CD14-positive monocyte (primary cell): ENCODE data around the gene AMZ1. TPM values are rescaled to one million over a fixed set of nuclear protein-coding genes. Genes with fewer than 3 reads are reported as not detected.
A peak's percentile ranks its signal among the peaks of the same experiment; 100 is the strongest.

Source experiments
- DNase-seq, 3 donors: peaks; one replicate each; pipeline ENCODE4 v3.0.0-alpha.2; 2011 to 2022
- H2AFZ ChIP-seq: 2 replicates; pipeline ENCODE4 v1.6.0; 2012; ENCODE audit warnings: mild to moderate bottlenecking, low read depth, low read length, inconsistent platforms; ENCODE audit not compliant: insufficient read depth, poor library complexity, severe bottlenecking
- H3K27ac ChIP-seq, 2 donors: 1 replicate in 1 of 2; 2 replicates in 1 of 2; pipeline ENCODE4 v1.5.1; 2012 to 2013; ENCODE audit warnings: low read length in 2 of 2, control low read depth in 1 of 2, inconsistent platforms in 1 of 2, low read depth in 1 of 2, mild to moderate bottlenecking in 1 of 2
- H3K27me3 ChIP-seq, 2 donors: one replicate each; pipeline versions ENCODE4 v1.6.0 to v1.6.1; 2011 to 2013; ENCODE audit warnings: low read length in 2 of 2; ENCODE audit not compliant: control insufficient read depth in 2 of 2, insufficient read depth in 2 of 2
- H3K36me3 ChIP-seq, 2 donors: replicated peaks in 1 of 2; 1 replicate in 1 of 2; 2 replicates in 1 of 2; pipeline versions ENCODE4 v1.5.1 to v1.6.1; 2012 to 2013; ENCODE audit warnings: low read length in 2 of 2, control low read depth in 1 of 2, inconsistent platforms in 1 of 2, mild to moderate bottlenecking in 1 of 2; ENCODE audit not compliant: insufficient read depth in 2 of 2, control insufficient read depth in 1 of 2
- H3K4me1 ChIP-seq, 2 donors: 1 replicate in 1 of 2; 2 replicates in 1 of 2; pipeline versions ENCODE4 v1.5.1 to v1.6.1; 2012 to 2013; ENCODE audit warnings: low read length in 2 of 2, control low read depth in 1 of 2, inconsistent platforms in 1 of 2, mild to moderate bottlenecking in 1 of 2, moderate library complexity in 1 of 2; ENCODE audit not compliant: insufficient read depth in 2 of 2, control insufficient read depth in 1 of 2
- H3K4me2 ChIP-seq: replicated peaks from 2 replicates; pipeline ENCODE3; 2012; ENCODE audit warnings: low read length, moderate library complexity, mild to moderate bottlenecking; ENCODE audit not compliant: poor library complexity, severe bottlenecking; ENCODE audit errors: extremely low read depth
- H3K4me3 ChIP-seq, 3 experiments: fragments of 200-600 bp in 1 of 3; sonication (generic) in 1 of 3; replicated peaks in 1 of 3; 1 replicate in 2 of 3; 2 replicates in 1 of 3; pipeline ENCODE4 v1.5.1; 2011 to 2013; ENCODE audit warnings: low read length in 3 of 3, mild to moderate bottlenecking in 3 of 3, control low read depth in 2 of 3, low read depth in 2 of 3, inconsistent platforms in 1 of 3, moderate library complexity in 1 of 3
- H3K79me2 ChIP-seq: 2 replicates; pipeline ENCODE4 v1.6.0; 2012; ENCODE audit warnings: mild to moderate bottlenecking, control low read depth, inconsistent platforms, low read length, moderate library complexity; ENCODE audit not compliant: insufficient read depth
- H3K9ac ChIP-seq: 2 replicates; pipeline ENCODE4 v1.6.0; 2017; ENCODE audit warnings: low read length, mild to moderate bottlenecking; ENCODE audit not compliant: insufficient read depth, poor library complexity, severe bottlenecking
- H3K9me3 ChIP-seq, 2 donors: replicated peaks in 1 of 2; 1 replicate in 1 of 2; 2 replicates in 1 of 2; pipeline versions ENCODE4 v1.5.1 to v1.6.1; 2012 to 2013; ENCODE audit warnings: low read length in 2 of 2, control low read depth in 1 of 2; ENCODE audit not compliant: control insufficient read depth in 1 of 2, insufficient read depth in 1 of 2
- H4K20me1 ChIP-seq: 2 replicates; pipeline ENCODE4 v1.6.0; 2012; ENCODE audit warnings: mild to moderate bottlenecking, low read length, control low read depth, moderate library complexity; ENCODE audit not compliant: insufficient read depth
- H3K27ac Mint-ChIP-seq, 7 donors: one replicate each; pipeline ENCODE4 v1.8.0; 2020; ENCODE audit warnings: mild to moderate bottlenecking in 7 of 7, mixed read lengths in 7 of 7, moderate library complexity in 6 of 7, inconsistent platforms in 2 of 7
- H3K27me3 Mint-ChIP-seq, 3 donors: one replicate each; pipeline ENCODE4 v1.8.0; 2021 to 2022; ENCODE audit warnings: low read depth in 3 of 3, mild to moderate bottlenecking in 3 of 3, mixed read lengths in 3 of 3, moderate library complexity in 3 of 3, inconsistent platforms in 1 of 3
- H3K36me3 Mint-ChIP-seq, 2 donors: one replicate each; pipeline ENCODE4 v1.8.0; 2020; ENCODE audit warnings: mixed read lengths in 2 of 2, inconsistent platforms in 1 of 2, mild to moderate bottlenecking in 1 of 2
- H3K4me1 Mint-ChIP-seq: one replicate; pipeline ENCODE4 v1.8.0; 2020; ENCODE audit warnings: mild to moderate bottlenecking, mixed read lengths
- H3K4me3 Mint-ChIP-seq, 2 donors: one replicate each; pipeline ENCODE4 v1.8.0; 2020; ENCODE audit warnings: mild to moderate bottlenecking in 2 of 2, mixed read lengths in 2 of 2, moderate library complexity in 1 of 2
- H3K9me3 Mint-ChIP-seq, 7 donors: one replicate each; pipeline ENCODE4 v1.8.0; 2020 to 2022; ENCODE audit warnings: mixed read lengths in 7 of 7, mild to moderate bottlenecking in 6 of 7, moderate library complexity in 6 of 7, inconsistent platforms in 2 of 7
- WGBS: methylation state at CpG from one replicate; pipeline ENCODE4 v1.1.5; 2013; ENCODE audit warnings: missing lambda C conversion rate; ENCODE audit not compliant: insufficient coverage; 5-methylcytosine and 5-hydroxymethylcytosine counted together
- intact Hi-C, 2 donors: fragments of 100-400 bp; cut with micrococcal nuclease; formaldehyde crosslinking; loops; one replicate each; pipeline versions ENCODE4 v1.15.0 to v1.15.1; 2023
- polyA plus RNA-seq, 3 donors: library from polyadenylated mRNA; depleted of rRNA in 1 of 3; unstranded in 2 of 3; stranded (reverse) in 1 of 3; fragments of 300-500 nt in 2 of 3; fragments of >200 nt in 1 of 3; fragmentation: Illumina TruSeq in 2 of 3; gene quantifications; 1 replicate in 2 of 3; 2 replicates in 1 of 3; pipeline ENCODE4 v1.2.3, GENCODE V29; 2012 to 2021
- TF ChIP-seq, protein P1 (sequence below): fragments of 200-600 bp; IDR thresholded peaks from one replicate; pipeline ENCODE4 v1.8.0; 2022; ENCODE audit warnings: antibody characterized with exemption, mild to moderate bottlenecking

The AMZ1 gene
- polyA plus RNA-seq, 3 donors = 0.09 to 0.25 (median 0.14) TPM

DNA sequence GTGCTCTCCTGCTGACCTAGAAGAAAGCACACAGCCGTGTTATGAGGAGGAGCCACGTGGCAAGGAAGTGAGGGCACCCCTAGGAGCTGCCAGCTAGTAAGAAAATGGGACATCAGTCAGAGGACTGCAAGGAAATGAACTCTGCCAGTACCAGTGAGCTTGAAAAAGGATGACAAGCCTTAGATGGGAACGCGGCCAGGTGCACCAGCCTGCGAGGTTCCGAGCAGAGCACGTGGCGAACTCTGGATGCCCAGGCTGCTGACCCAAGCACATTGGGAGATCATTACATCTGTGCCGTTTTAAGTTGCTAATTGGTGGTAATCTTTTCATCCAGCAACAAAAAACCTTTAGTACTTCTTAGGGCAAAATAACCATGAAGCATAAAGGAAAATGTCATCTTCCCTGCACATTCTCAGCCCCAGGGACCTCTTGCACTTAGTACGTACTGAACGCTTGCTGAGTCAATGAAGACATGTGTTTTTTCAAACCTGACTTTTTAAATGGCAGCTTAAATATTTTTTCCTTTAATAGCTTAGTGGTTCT is 69.4 kb downstream of the AMZ1 start:
- H3K4me3 Mint-ChIP-seq = peak overlapping the region; percentile 48 to 82
- H3K9ac ChIP-seq = peak overlapping the region; percentile 81
- H3K27me3 ChIP-seq = no peaks in the 10 kb centered on the region
- peaks cover 59% of the 10 kb centered on the region for H3K4me1 Mint-ChIP-seq
- no peaks in the 10 kb centered on the region for H3K79me2 ChIP-seq
- peak overlapping the region in 1 of 3 experiments; percentile 23 for H3K4me3 ChIP-seq
- no peak overlapping the region for H2AFZ ChIP-seq
- peak overlapping the region; percentile 97 to 99 (median 99) for H3K27ac Mint-ChIP-seq
- TF ChIP-seq, protein P1, sequence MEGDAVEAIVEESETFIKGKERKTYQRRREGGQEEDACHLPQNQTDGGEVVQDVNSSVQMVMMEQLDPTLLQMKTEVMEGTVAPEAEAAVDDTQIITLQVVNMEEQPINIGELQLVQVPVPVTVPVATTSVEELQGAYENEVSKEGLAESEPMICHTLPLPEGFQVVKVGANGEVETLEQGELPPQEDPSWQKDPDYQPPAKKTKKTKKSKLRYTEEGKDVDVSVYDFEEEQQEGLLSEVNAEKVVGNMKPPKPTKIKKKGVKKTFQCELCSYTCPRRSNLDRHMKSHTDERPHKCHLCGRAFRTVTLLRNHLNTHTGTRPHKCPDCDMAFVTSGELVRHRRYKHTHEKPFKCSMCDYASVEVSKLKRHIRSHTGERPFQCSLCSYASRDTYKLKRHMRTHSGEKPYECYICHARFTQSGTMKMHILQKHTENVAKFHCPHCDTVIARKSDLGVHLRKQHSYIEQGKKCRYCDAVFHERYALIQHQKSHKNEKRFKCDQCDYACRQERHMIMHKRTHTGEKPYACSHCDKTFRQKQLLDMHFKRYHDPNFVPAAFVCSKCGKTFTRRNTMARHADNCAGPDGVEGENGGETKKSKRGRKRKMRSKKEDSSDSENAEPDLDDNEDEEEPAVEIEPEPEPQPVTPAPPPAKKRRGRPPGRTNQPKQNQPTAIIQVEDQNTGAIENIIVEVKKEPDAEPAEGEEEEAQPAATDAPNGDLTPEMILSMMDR = no peak
- no peaks in the 10 kb centered on the region for H4K20me1 ChIP-seq
- no peaks in the 10 kb centered on the region for H3K27me3 Mint-ChIP-seq
- intact Hi-C loops = loop anchor here in 1 of 2 donors (1.0 to 5.0 kb wide), 3 partner anchors 15 to 40 kb away; no protein-coding TSS in a partner anchor
- 29% methylated on average over 9 of the region's 11 CpGs for WGBS
- peaks cover 44 to 64% of the 10 kb centered on the region in 2 donors for H3K36me3 Mint-ChIP-seq
- peak overlapping the region; percentile 99 to 100 for H3K27ac ChIP-seq
- H3K9me3 Mint-ChIP-seq = peaks cover 2 to 13% (median 3%) of the 10 kb centered on the region in 7 donors
- peaks cover 46 to 49% of the 10 kb centered on the region in 2 donors for H3K4me1 ChIP-seq
- no peaks in the 10 kb centered on the region for H3K9me3 ChIP-seq
- no peaks in the 10 kb centered on the region for H3K36me3 ChIP-seq
- peak overlapping the region; percentile 38 for H3K4me2 ChIP-seq
- peak; percentile 38 to 46 (median 44) for DNase-seq

DNA sequence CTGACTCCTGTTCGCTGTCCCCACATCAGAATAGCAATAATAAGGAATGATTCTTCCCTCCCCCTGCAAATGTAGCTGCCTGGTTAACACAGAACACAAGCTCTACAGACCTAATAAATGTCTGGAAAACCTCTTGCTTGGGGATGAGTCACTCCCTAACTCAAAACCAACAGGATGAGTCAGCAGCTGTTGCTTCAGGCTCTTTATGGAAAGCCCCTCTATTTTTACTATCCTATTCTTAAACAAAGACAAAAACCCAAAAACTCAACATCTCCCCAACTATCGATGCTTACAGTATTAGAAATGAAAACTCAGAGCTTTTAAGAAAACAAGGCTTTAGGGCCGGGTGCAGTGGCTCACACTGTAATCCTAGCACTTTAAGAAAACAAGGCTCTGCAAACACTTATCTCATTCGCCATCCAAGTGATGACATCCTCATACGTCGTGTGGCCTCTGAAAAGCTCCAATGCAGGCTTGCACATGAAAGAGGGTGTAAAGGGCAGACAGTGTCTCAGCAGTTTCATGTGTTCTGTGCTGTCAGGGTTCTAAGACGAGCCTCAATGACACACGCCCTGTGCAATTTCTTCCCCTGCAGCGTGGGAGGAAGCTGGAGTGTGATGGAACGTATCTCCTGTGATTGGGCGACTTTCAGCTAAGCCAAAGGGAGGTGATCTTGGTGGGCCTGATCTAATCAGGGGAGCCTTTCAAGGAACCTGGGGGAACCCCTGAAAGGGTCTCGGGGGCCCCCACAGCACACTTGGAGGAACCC is 70.1 kb downstream of the AMZ1 start:
- 12% methylated on average over 9 of the region's 12 CpGs for WGBS
- H2AFZ ChIP-seq = no peak overlapping the region
- intact Hi-C loops = loop anchor here in 1 of 2 donors (1.0 to 5.0 kb wide), 3 partner anchors 15 to 41 kb away; no protein-coding TSS in a partner anchor
- H3K27ac ChIP-seq = peak overlapping the region; percentile 99 to 100
- peak overlapping the region; percentile 38 for H3K4me2 ChIP-seq
- no peaks in the 10 kb centered on the region for H3K9me3 ChIP-seq
- H3K4me3 ChIP-seq = peak overlapping the region in 1 of 3 experiments; percentile 23
- DNase-seq = peak; percentile 95 to 98 (median 96)
- no peaks in the 10 kb centered on the region for H3K36me3 ChIP-seq
- TF ChIP-seq, protein P1 = no peak
- peaks cover 49 to 53% of the 10 kb centered on the region in 2 donors for H3K4me1 ChIP-seq
- H4K20me1 ChIP-seq = no peaks in the 10 kb centered on the region
- Mint-ChIP-seq H3K27ac (peak overlapping the region; percentile 97 to 99 (median 99)), H3K4me3 (peak overlapping the region; percentile 55 to 82), H3K4me1 (peaks cover 63% of the 10 kb centered on the region), H3K9me3 (peaks cover 2 to 13% (median 3%) of the 10 kb centered on the region in 7 donors), H3K27me3 (no peaks in the 10 kb centered on the region), H3K36me3 (peaks cover 49 to 64% of the 10 kb centered on the region in 2 donors)
- no peaks in the 10 kb centered on the region for H3K79me2 ChIP-seq
- no peaks in the 10 kb centered on the region for H3K27me3 ChIP-seq
- peak overlapping the region; percentile 81 for H3K9ac ChIP-seq
